Skin of body (tissue), 2 donors: Measurements from ENCODE around the gene ZNF646. TPM values are rescaled to one million over a fixed set of nuclear protein-coding genes. Genes with fewer than 3 reads are reported as not detected.

Experiments
- DNase-seq: peaks from one replicate; lab custom pipeline; 2025; lab: John Stamatoyannopoulos, UW
- total RNA-seq: library from RNA; depleted of rRNA; stranded (reverse); fragments of >200 nt; gene quantifications from one replicate; pipeline ENCODE4 v1.2.3, GENCODE V29; 2014

ZNF646 gene
- total RNA-seq, 1 donor from 2014 or later = 8.9 TPM

DNA sequence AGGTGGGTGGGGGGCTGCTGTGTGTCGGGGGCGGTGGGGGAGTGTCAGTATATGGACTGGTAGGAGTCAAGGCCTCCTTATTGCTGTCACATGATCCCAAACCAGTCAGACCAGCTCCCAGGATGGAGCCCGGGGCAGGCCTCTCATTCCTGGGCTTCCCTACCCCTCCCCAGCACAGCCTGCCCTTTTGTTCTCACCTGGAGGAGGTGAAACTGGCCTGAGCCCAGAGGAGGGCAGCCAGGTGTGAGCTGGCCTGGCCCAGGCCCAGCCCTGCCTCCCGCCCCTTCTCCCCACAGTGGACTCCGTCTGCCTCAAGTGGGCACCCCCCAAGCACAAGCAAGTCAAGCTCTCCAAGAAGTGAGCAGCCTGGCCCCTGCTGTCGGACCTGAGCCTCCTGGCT is 56.7 kb downstream of the ZNF646 start:
- no peak for DNase-seq

DNA sequence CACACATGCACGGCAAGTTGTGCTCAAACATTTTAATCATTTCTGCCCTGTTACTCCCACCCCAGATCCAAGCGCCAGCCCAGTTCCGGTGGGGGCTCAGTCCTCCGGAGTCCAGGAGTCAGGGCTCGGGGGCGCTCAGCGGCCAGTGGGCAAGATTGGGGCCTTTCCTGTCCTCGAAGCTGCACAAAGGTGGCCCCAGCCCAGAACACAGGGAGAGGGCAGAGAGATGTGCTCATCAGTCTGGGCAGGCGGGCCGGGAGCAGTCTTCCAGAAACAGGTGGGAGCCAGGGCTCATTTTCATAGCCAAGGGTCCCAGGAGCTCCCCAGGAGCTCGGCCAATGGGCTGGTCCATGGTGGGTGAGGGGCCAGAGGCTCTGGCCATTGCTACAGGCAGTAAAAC is 57.2 kb downstream of the ZNF646 start:
- DNase-seq = no peak

DNA sequence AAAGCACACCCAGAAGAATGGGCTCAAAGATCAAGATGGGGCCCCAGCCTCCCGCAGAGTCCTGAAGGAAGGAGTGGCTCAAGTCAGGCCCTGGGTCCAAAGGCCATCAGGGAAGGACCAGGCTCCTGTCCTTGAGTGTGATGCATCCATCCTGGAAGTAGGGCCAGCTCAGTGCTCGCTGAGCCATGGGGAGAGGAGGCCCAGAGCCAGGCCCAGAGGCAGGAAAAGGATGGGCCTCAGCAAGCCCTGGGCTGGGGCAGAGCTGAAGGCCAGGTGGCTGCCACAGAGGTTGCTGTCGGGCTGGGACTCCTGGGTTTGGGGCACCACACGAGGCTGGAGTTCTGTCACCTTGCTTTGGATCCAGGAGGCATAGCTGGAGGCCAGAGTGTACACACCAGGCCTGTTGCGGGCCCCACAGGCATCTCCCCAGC is 57.6 kb downstream of the ZNF646 start:
- DNase-seq = no peak

DNA sequence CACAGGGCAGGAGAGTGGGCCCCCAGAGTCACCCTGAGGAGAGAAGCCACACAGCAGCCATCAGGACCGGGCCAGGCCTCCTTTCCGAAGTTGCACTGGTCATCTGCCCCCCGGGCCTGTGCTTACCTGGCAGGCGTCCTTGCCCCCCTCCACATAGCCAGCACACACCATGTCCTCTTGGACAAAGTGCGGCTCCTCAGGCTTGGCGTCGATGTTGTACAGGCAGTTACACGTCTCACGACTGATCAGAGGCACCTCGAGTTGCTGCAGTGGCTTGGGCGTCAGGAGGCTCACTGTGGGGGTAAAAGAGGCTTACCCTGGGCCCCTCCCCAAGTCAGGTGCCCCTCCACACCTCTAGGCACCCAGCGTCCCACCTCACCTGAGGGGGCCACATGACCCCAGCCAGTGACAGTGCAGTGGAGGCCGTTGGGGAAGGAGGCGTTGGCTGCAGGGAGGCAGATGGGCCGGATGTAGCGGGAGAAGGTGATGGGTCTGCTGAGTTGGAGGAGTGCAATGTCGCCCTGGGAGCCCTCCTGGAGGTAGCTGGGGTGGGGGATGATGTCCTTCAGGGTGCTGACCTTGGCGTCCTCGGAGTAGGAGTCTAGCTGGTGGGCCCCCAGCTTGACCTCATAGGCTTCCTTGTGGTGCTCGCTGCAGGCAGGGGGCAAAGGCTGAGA is 58.2 kb downstream of the ZNF646 start:
- no peak for DNase-seq

DNA sequence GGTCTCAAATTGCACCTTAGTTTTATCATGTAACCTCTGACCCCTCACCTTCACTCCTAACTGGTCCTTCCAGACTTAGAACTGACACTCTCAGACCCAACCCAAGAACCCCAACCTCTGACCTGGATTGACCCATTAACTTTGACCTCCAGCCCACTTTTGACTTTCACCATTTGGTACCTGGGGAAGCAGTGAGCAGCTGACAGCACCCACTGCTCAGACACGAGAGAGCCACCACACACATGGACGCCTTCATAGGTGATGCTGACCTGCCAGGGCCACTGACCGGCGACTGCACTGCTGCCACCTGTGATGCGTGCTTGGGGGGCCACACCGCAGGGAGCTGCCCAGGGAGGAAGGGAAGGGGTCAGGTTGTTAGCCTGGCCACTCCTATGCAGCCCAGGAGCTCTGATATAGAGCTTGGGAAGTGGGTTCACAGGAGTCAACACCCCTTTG is 58.9 kb downstream of the ZNF646 start:
- DNase-seq = no peak

Other genes with a start within 250 kb of the ZNF646 start
- gene BCL7C, start 180.3 kb upstream of the ZNF646 start, total RNA-seq = 20.7 TPM
- 0.59 TPM for gene CTF1, start 177.8 kb upstream of the ZNF646 start, total RNA-seq
- gene FBXL19, start 150.8 kb upstream of the ZNF646 start, total RNA-seq = 9.8 TPM
- gene ORAI3, start 125.4 kb upstream of the ZNF646 start, total RNA-seq = 10.3 TPM
- 4.1 TPM for gene SETD1A, start 116.7 kb upstream of the ZNF646 start, total RNA-seq
- gene HSD3B7, start 89.2 kb upstream of the ZNF646 start, total RNA-seq = 8.5 TPM
- 0.89 TPM for gene STX1B, start 63.8 kb upstream of the ZNF646 start, total RNA-seq
- gene STX4, start 40.9 kb upstream of the ZNF646 start, total RNA-seq = 26.3 TPM
- 3.5 TPM for gene ZNF668, start 182 bp upstream of the ZNF646 start, total RNA-seq
- gene PRSS53, start 14.5 kb downstream of the ZNF646 start, total RNA-seq = 1.5 TPM
- 37.4 TPM for gene VKORC1, start 20.4 kb downstream of the ZNF646 start, total RNA-seq
- 10.4 TPM for gene BCKDK, start 34.0 kb downstream of the ZNF646 start, total RNA-seq
- gene KAT8, start 43.2 kb downstream of the ZNF646 start, total RNA-seq = 41.3 TPM
- gene PRSS8, start 61.3 kb downstream of the ZNF646 start, total RNA-seq = 9.6 TPM
- gene PRSS36, start 75.6 kb downstream of the ZNF646 start, total RNA-seq = 0.99 TPM
- gene FUS, start 105.7 kb downstream of the ZNF646 start, total RNA-seq = 84.9 TPM
- 38.9 TPM for gene PYCARD, start 128.3 kb downstream of the ZNF646 start, total RNA-seq
- gene TRIM72, start 139.7 kb downstream of the ZNF646 start, total RNA-seq = 4.4 TPM
- gene PYDC1, start 142.7 kb downstream of the ZNF646 start, total RNA-seq = 2.8 TPM
- 9.8 TPM for gene ITGAM, start 185.6 kb downstream of the ZNF646 start, total RNA-seq